ENCODE results near the gene CSH1.
"Not testable (repeated sequence)": the region's sequence is repeated elsewhere in the genome, so short reads cannot be mapped to it uniquely, and the experiment has no call there.

CSH1 gene

GRCh38 chr17:63896524-63897354, at the start of gene CSH1:
Gene CSH1, minus strand, starts transcription at chr17:63896574. Its CDS starts 63 bp downstream, at chr17:63896511.
- not testable (repeated sequence) for H3K9ac ChIP-seq (ENCODE audit: insufficient read length); H3K9me3 ChIP-seq (ENCODE audit: low read depth, low read length); H3K4me3 ChIP-seq; H3K36me3 ChIP-seq (ENCODE audit: insufficient read depth, low read length); H3K27ac ChIP-seq; DNase-seq (ENCODE audit: low read depth, low spot score)

- Histone ChIP-seq H3K9me3 (ENCODE audit: low read depth, low read length) (no peaks in the 10 kb centered on the region), H3K27ac (no peak overlapping the region), H3K9ac (ENCODE audit: insufficient read length) (no peak overlapping the region), H3K4me3 (no peak overlapping the region), H3K36me3 (ENCODE audit: insufficient read depth, low read length) (no peaks in the 10 kb centered on the region)
- no peak for DNase-seq (ENCODE audit: low read depth, low spot score)
- TF ChIP-seq FOXP2 (optimal IDR thresholded peaks at IDR 0.05; ENCODE audit: control extremely low read depth, extremely low read length, insufficient read depth) = no peak
- no peak for TF ChIP-seq EZH2 (IDR thresholded peaks at IDR 0.05)
- TF ChIP-seq POLR2AphosphoS5 (IDR thresholded peaks at IDR 0.05; ENCODE audit: borderline replicate concordance, low read depth, low read length) = no peak
These were observed 49.5 kb upstream of the CSH1 start for GRCh38 chr17:63945784-63946439.

- DNase-seq (ENCODE audit: low read depth, low spot score) = no peak
- Histone ChIP-seq H3K9me3 (ENCODE audit: low read depth, low read length) (no peaks in the 10 kb centered on the region), H3K36me3 (ENCODE audit: insufficient read depth, low read length) (no peaks in the 10 kb centered on the region), H3K4me3 (no peak overlapping the region), H3K9ac (ENCODE audit: insufficient read length) (no peak overlapping the region), H3K27ac (no peak overlapping the region)
- no peak for TF ChIP-seq FOXP2 (optimal IDR thresholded peaks at IDR 0.05; ENCODE audit: control extremely low read depth, extremely low read length, insufficient read depth)
- TF ChIP-seq EZH2 (IDR thresholded peaks at IDR 0.05) = no peak
- no peak for TF ChIP-seq POLR2AphosphoS5 (IDR thresholded peaks at IDR 0.05; ENCODE audit: borderline replicate concordance, low read depth, low read length)
These were observed 48.5 kb upstream of the CSH1 start for GRCh38 chr17:63944736-63945499.

- TF ChIP-seq POLR2AphosphoS5 (IDR thresholded peaks at IDR 0.05; ENCODE audit: borderline replicate concordance, low read depth, low read length) (no peak), FOXP2 (optimal IDR thresholded peaks at IDR 0.05; ENCODE audit: control extremely low read depth, extremely low read length, insufficient read depth) (no peak)
- Histone ChIP-seq H3K27ac (no peak overlapping the region), H3K36me3 (ENCODE audit: insufficient read depth, low read length) (no peaks in the 10 kb centered on the region)
These were observed 47.4 kb upstream of the CSH1 start for GRCh38 chr17:63943745-63944144.

GRCh38 chr17:63942309-63942985, 46.1 kb upstream of the CSH1 start:
- no peak for DNase-seq (ENCODE audit: low read depth, low spot score)
- Histone ChIP-seq H3K27ac (no peak overlapping the region), H3K36me3 (ENCODE audit: insufficient read depth, low read length) (no peaks in the 10 kb centered on the region), H3K9ac (ENCODE audit: insufficient read length) (no peak overlapping the region), H3K9me3 (ENCODE audit: low read depth, low read length) (no peaks in the 10 kb centered on the region), H3K4me3 (no peak overlapping the region)
- TF ChIP-seq FOXP2 (optimal IDR thresholded peaks at IDR 0.05; ENCODE audit: control extremely low read depth, extremely low read length, insufficient read depth) (no peak), POLR2AphosphoS5 (IDR thresholded peaks at IDR 0.05; ENCODE audit: borderline replicate concordance, low read depth, low read length) (no peak), EZH2 (IDR thresholded peaks at IDR 0.05) (no peak)

More at GRCh38 chr17:63943745-63944144, 47.4 kb upstream of the CSH1 start:
- H3K9ac ChIP-seq (ENCODE audit: insufficient read length) = no peak overlapping the region
- no peaks in the 10 kb centered on the region for H3K9me3 ChIP-seq (ENCODE audit: low read depth, low read length)
- DNase-seq (ENCODE audit: low read depth, low spot score) = no peak
- H3K4me3 ChIP-seq = no peak overlapping the region

GRCh38 chr17:63941751-63942150, 45.4 kb upstream of the CSH1 start:
- H3K4me3 ChIP-seq = no peak overlapping the region
- H3K27ac ChIP-seq = no peak overlapping the region
- no peak overlapping the region for H3K9ac ChIP-seq (ENCODE audit: insufficient read length)
- TF ChIP-seq FOXP2 (optimal IDR thresholded peaks at IDR 0.05; ENCODE audit: control extremely low read depth, extremely low read length, insufficient read depth) (no peak), EZH2 (IDR thresholded peaks at IDR 0.05) (no peak), POLR2AphosphoS5 (IDR thresholded peaks at IDR 0.05; ENCODE audit: borderline replicate concordance, low read depth, low read length) (no peak)
- no peaks in the 10 kb centered on the region for H3K9me3 ChIP-seq (ENCODE audit: low read depth, low read length)
- no peak for DNase-seq (ENCODE audit: low read depth, low spot score)
- H3K36me3 ChIP-seq (ENCODE audit: insufficient read depth, low read length) = no peaks in the 10 kb centered on the region

GRCh38 chr17:63941162-63941561, 44.8 kb upstream of the CSH1 start:
- Histone ChIP-seq H3K9ac (ENCODE audit: insufficient read length) (no peak overlapping the region), H3K4me3 (no peak overlapping the region), H3K9me3 (ENCODE audit: low read depth, low read length) (no peaks in the 10 kb centered on the region), H3K27ac (no peak overlapping the region), H3K36me3 (ENCODE audit: insufficient read depth, low read length) (no peaks in the 10 kb centered on the region)
- DNase-seq (ENCODE audit: low read depth, low spot score) = no peak
- no peak for TF ChIP-seq POLR2AphosphoS5 (IDR thresholded peaks at IDR 0.05; ENCODE audit: borderline replicate concordance, low read depth, low read length)
- no peak for TF ChIP-seq EZH2 (IDR thresholded peaks at IDR 0.05)

- H3K9ac ChIP-seq (ENCODE audit: insufficient read length) = no peak overlapping the region
- no peaks in the 10 kb centered on the region for H3K9me3 ChIP-seq (ENCODE audit: low read depth, low read length)
- H3K27ac ChIP-seq = no peak overlapping the region
- no peak for TF ChIP-seq FOXP2 (optimal IDR thresholded peaks at IDR 0.05; ENCODE audit: control extremely low read depth, extremely low read length, insufficient read depth)
- TF ChIP-seq EZH2 (IDR thresholded peaks at IDR 0.05) = no peak
- TF ChIP-seq POLR2AphosphoS5 (IDR thresholded peaks at IDR 0.05; ENCODE audit: borderline replicate concordance, low read depth, low read length) = no peak
- H3K4me3 ChIP-seq = no peak overlapping the region
- no peaks in the 10 kb centered on the region for H3K36me3 ChIP-seq (ENCODE audit: insufficient read depth, low read length)
- no peak for DNase-seq (ENCODE audit: low read depth, low spot score)
These were observed 44.2 kb upstream of the CSH1 start for GRCh38 chr17:63940584-63940983.

All from SK-N-MC (cell line).